OCI-LY1 (cell line): ENCODE measurements around the gene ZFHX3.
"Not testable (repeated sequence)": the region's sequence is repeated elsewhere in the genome, so short reads cannot be mapped to it uniquely, and the experiment has no call there.

ENCODE experiments used
- H2AFZ ChIP-seq: fragments of 200-600 bp; sonication (generic), shearing (Covaris generic); 2 replicates; pipeline ENCODE4 v1.6.0; 2014; ENCODE audit warnings: antibody characterized with exemption, mild to moderate bottlenecking, low read length
- H3F3A ChIP-seq: fragments of 200-600 bp; sonication (generic), shearing (Covaris generic); 2 replicates; pipeline ENCODE4 v1.6.0; 2014; ENCODE audit warnings: mild to moderate bottlenecking, antibody characterized with exemption, low read length, moderate library complexity; ENCODE audit not compliant: insufficient read depth
- H3K27ac ChIP-seq: fragments of 200-600 bp; sonication (generic); 2 replicates; pipeline ENCODE4 v1.5.1; 2014; ENCODE audit warnings: low read length, mixed run types, mild to moderate bottlenecking, low read depth; ENCODE audit not compliant: poor library complexity, severe bottlenecking
- H3K27me3 ChIP-seq: fragments of 200-600 bp; sonication (generic); 2 replicates; pipeline ENCODE4 v1.6.0; 2014; ENCODE audit warnings: antibody characterized with exemption, mild to moderate bottlenecking, low read length, moderate library complexity; ENCODE audit not compliant: insufficient read depth
- H3K36me3 ChIP-seq: fragments of 200-600 bp; sonication (generic); 2 replicates; pipeline ENCODE4 v1.6.1; 2014; ENCODE audit warnings: mild to moderate bottlenecking, antibody characterized with exemption, low read length, moderate library complexity, mixed read lengths; ENCODE audit not compliant: insufficient read depth
- H3K4me1 ChIP-seq: fragments of 200-600 bp; sonication (generic); 2 replicates; pipeline ENCODE4 v1.5.1; 2014; ENCODE audit warnings: mild to moderate bottlenecking, low read length, moderate library complexity; ENCODE audit not compliant: insufficient read depth, severe bottlenecking
- H3K4me2 ChIP-seq: fragments of 200-600 bp; sonication (generic), shearing (Covaris generic); 2 replicates; pipeline ENCODE4 v1.6.1; 2014; ENCODE audit warnings: low read length
- H3K4me3 ChIP-seq: fragments of 200-600 bp; sonication (generic); 2 replicates; pipeline ENCODE4 v1.5.1; 2014; ENCODE audit warnings: low read length, low read depth, mild to moderate bottlenecking, mixed read lengths; ENCODE audit not compliant: poor library complexity, severe bottlenecking
- H3K79me2 ChIP-seq: fragments of 200-600 bp; shearing (Covaris generic); 2 replicates; pipeline ENCODE4 v1.6.1; 2016; ENCODE audit warnings: mixed run types, low read length, mixed read lengths; ENCODE audit not compliant: insufficient read depth
- H3K9ac ChIP-seq: fragments of 200-600 bp; sonication (generic), shearing (Covaris generic); 2 replicates; pipeline ENCODE4 v1.6.1; 2014; ENCODE audit warnings: mild to moderate bottlenecking, low read length, mixed read lengths
- H3K9me2 ChIP-seq: fragments of 200-600 bp; sonication (generic), shearing (Covaris generic); 2 replicates; pipeline ENCODE4 v1.6.1; 2014; ENCODE audit warnings: low read depth, mild to moderate bottlenecking, low read length, mixed read lengths
- H3K9me3 ChIP-seq: fragments of 200-600 bp; shearing (Covaris generic); 2 replicates; pipeline ENCODE4 v1.6.1; 2014; ENCODE audit warnings: low read length, mixed read lengths
- H4K20me1 ChIP-seq: fragments of 200-600 bp; sonication (generic), shearing (Covaris generic); 2 replicates; pipeline ENCODE4 v1.6.0; 2016; ENCODE audit warnings: mild to moderate bottlenecking, low read length; ENCODE audit not compliant: insufficient read depth
- EZH2 ChIP-seq: fragments of 200-600 bp; sonication (generic), shearing (Covaris generic); IDR thresholded peaks from 2 replicates; pipeline ENCODE4 v1.8.0; 2017; ENCODE audit warnings: borderline replicate concordance, mixed run types, mild to moderate bottlenecking, antibody characterized with exemption, low read length, moderate library complexity, mixed read lengths
- TF ChIP-seq, protein P1 (sequence below): fragments of 200-600 bp; sonication (generic), shearing (Covaris generic); IDR thresholded peaks from 2 replicates; pipeline ENCODE4 v1.5.1; 2017; ENCODE audit warnings: mild to moderate bottlenecking, antibody characterized with exemption, low read length, moderate library complexity, mixed read lengths

The ZFHX3 gene

DNA sequence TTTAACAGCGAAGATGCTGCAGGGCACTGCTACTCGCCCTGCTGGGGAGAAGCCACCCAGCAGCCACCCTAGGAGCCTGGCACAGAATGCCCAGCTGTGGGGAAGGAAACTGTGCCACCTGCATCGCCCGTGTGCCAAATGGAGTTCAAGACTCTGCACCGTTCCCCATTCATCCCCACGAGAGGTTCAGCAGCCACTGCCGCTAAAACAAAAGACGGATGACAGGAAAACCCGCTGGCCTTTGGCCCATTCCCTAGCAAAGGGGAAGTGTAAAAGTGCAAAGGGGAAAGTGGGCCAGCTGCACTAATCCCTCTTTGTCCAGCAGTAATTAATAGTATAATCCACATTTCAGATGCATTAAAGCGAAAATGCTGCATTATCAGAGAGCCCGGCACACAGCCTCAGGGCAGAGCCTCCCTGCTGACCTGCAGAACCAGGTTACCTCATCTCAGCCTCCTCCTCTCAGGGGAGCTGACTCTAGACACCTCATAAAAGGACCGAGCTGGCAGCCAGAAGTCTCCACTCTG lies 37.7 kb downstream of the ZFHX3 start:
- Histone ChIP-seq H3K36me3 (no peaks in the 10 kb centered on the region), H3K4me2 (no peak overlapping the region), H3F3A (no peaks in the 10 kb centered on the region), H3K27me3 (no peaks in the 10 kb centered on the region), H3K27ac (no peak overlapping the region), H3K4me3 (no peak overlapping the region), H3K9ac (no peak overlapping the region), H4K20me1 (no peaks in the 10 kb centered on the region), H3K79me2 (no peaks in the 10 kb centered on the region), H3K9me3 (no peaks in the 10 kb centered on the region), H3K9me2 (no peaks in the 10 kb centered on the region), H2AFZ (no peak overlapping the region), H3K4me1 (no peaks in the 10 kb centered on the region)
- no peak for TF ChIP-seq EZH2
- TF ChIP-seq, protein P1, sequence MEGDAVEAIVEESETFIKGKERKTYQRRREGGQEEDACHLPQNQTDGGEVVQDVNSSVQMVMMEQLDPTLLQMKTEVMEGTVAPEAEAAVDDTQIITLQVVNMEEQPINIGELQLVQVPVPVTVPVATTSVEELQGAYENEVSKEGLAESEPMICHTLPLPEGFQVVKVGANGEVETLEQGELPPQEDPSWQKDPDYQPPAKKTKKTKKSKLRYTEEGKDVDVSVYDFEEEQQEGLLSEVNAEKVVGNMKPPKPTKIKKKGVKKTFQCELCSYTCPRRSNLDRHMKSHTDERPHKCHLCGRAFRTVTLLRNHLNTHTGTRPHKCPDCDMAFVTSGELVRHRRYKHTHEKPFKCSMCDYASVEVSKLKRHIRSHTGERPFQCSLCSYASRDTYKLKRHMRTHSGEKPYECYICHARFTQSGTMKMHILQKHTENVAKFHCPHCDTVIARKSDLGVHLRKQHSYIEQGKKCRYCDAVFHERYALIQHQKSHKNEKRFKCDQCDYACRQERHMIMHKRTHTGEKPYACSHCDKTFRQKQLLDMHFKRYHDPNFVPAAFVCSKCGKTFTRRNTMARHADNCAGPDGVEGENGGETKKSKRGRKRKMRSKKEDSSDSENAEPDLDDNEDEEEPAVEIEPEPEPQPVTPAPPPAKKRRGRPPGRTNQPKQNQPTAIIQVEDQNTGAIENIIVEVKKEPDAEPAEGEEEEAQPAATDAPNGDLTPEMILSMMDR: no peak

DNA sequence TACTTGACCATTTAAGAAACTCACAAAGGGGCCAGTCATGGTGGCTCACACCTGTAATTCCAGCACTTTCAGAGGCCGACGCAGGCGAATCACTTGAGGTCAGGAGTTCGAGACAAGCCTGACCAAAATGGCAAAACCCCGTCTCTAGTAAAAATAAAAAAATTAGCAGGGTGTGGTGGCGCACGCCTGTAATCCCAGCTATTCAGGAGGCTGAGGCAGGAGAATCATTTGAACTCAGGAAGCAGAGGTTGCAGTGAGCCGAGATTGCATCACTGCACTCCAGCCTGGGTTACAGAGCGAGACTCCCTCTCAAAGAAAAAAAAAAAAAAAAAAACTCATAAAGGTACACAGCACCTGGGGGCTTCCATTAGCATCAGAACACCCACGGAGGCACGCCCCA lies 38.2 kb downstream of the ZFHX3 start:
- H3K4me1 ChIP-seq, H3F3A ChIP-seq, H4K20me1 ChIP-seq, H3K27ac ChIP-seq, H3K36me3 ChIP-seq, H3K9ac ChIP-seq, H3K27me3 ChIP-seq, H3K4me2 ChIP-seq, H2AFZ ChIP-seq, H3K4me3 ChIP-seq, H3K9me2 ChIP-seq, H3K9me3 ChIP-seq, H3K79me2 ChIP-seq: not testable (repeated sequence)

DNA sequence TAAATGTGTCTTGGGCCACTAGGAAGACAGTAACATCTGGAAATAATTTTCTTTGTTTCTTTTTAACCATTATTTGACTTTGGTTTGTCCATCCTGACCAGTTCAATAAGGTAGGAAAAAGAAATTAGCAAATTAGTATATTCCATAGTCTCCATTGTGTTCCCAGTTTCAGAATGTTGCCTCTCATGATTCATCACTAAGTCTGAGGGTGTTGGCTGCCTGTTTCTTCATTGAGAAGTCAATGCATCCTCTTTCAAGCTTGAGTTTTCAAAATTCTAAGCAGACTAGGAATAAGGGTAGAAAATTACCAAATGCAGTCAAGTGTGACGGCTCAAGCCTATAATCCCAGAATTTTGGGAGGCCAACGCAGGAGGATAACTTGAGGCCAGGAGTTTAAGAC lies 41.9 kb downstream of the ZFHX3 start:
- no peaks in the 10 kb centered on the region for H3F3A ChIP-seq
- H3K79me2 ChIP-seq: no peaks in the 10 kb centered on the region
- no peaks in the 10 kb centered on the region for H3K4me1 ChIP-seq
- H3K27ac ChIP-seq: no peak overlapping the region
- H3K4me3 ChIP-seq: no peak overlapping the region
- no peak for TF ChIP-seq EZH2
- TF ChIP-seq, protein P1: no peak
- H2AFZ ChIP-seq: no peak overlapping the region
- no peaks in the 10 kb centered on the region for H3K36me3 ChIP-seq
- H4K20me1 ChIP-seq: no peaks in the 10 kb centered on the region
- H3K27me3 ChIP-seq: no peaks in the 10 kb centered on the region
- no peak overlapping the region for H3K4me2 ChIP-seq
- no peak overlapping the region for H3K9ac ChIP-seq
- no peaks in the 10 kb centered on the region for H3K9me2 ChIP-seq
- no peaks in the 10 kb centered on the region for H3K9me3 ChIP-seq

DNA sequence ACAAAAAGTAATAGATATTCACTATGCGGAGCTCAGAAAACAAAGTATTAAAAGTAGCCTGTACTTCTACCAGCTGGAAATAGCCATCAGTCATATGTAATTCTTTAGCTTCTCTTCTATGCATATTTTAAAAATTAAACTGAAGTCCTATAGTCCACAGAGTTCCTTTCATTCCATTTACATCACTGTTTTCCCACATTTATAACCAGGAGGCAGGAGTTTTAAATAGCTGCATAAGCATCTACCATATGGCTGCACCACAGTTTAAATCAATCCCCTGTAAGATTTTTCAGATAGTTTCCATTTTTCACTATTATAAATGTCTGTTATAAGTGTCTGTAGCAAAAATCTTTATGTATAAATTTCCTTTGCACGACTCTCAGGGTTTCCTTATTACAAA lies 45.1 kb downstream of the ZFHX3 start:
- H3K79me2 ChIP-seq: no peaks in the 10 kb centered on the region
- no peak overlapping the region for H2AFZ ChIP-seq
- 0 out of 2 replicates have a peak, but pooled peaks cover 4% of the 10 kb centered on the region for H3K27me3 ChIP-seq
- H3K4me2 ChIP-seq: no peak overlapping the region
- TF ChIP-seq, protein P1: no peak
- TF ChIP-seq EZH2: no peak
- H3K27ac ChIP-seq: no peak overlapping the region
- no peaks in the 10 kb centered on the region for H3K36me3 ChIP-seq
- H3K9ac ChIP-seq: no peak overlapping the region
- no peaks in the 10 kb centered on the region for H3K9me2 ChIP-seq
- no peaks in the 10 kb centered on the region for H4K20me1 ChIP-seq
- no peaks in the 10 kb centered on the region for H3F3A ChIP-seq
- H3K9me3 ChIP-seq: no peaks in the 10 kb centered on the region
- no peak overlapping the region for H3K4me3 ChIP-seq
- H3K4me1 ChIP-seq: no peaks in the 10 kb centered on the region
